Type B pancreatic cell (in vitro differentiated cells): ENCODE data around the gene RIN3. TPM values are rescaled to one million over a fixed set of nuclear protein-coding genes. Genes with fewer than 3 reads are reported as not detected.

Source experiments
- DNase-seq: peaks from one replicate; pipeline ENCODE4 v3.0.0; 2021; ENCODE audit warnings: mixed read lengths; ENCODE audit not compliant: unreplicated experiment; ENCODE audit errors: extremely low spot score
- H3K27ac Mint-ChIP-seq: 2 replicates; pipeline ENCODE4 v1.8.0; 2021; ENCODE audit warnings: mild to moderate bottlenecking, mixed read lengths
- H3K27me3 Mint-ChIP-seq: 2 replicates; pipeline ENCODE4 v1.8.0; 2021; ENCODE audit warnings: mixed read lengths
- H3K36me3 Mint-ChIP-seq: 2 replicates; pipeline ENCODE4 v1.8.0; 2021; ENCODE audit warnings: mixed read lengths
- H3K4me1 Mint-ChIP-seq: one replicate; pipeline ENCODE4 v1.8.0; 2021; ENCODE audit warnings: mixed read lengths; ENCODE audit not compliant: unreplicated experiment
- H3K4me3 Mint-ChIP-seq: 2 replicates; pipeline ENCODE4 v1.8.0; 2021; ENCODE audit warnings: mild to moderate bottlenecking, mixed read lengths
- H3K9me3 Mint-ChIP-seq: 2 replicates; pipeline ENCODE4 v1.8.0; 2021; ENCODE audit warnings: mixed read lengths
- total RNA-seq: library from RNA; stranded (reverse); gene quantifications from 2 replicates; pipeline ENCODE4 v1.2.1, GENCODE V29; 2021; ENCODE audit warnings: low replicate concordance
- TF ChIP-seq, protein P1 (sequence below): fragments of 200-600 bp; sonication (generic); conservative IDR thresholded peaks from 2 replicates; pipeline ENCODE4 v1.5.0; 2021; ENCODE audit warnings: antibody characterized with exemption, mild to moderate bottlenecking

The RIN3 gene
- total RNA-seq, 1 donor from 2014 or later, result 12.9 TPM

- no peak for DNase-seq
- Mint-ChIP-seq H3K4me1 (peaks cover 5% of the 10 kb centered on the region), H3K4me3 (no peak overlapping the region), H3K27me3 (peaks cover 3% of the 10 kb centered on the region), H3K27ac (peak overlapping the region; percentile 12), H3K36me3 (peaks cover 7% of the 10 kb centered on the region), H3K9me3 (no peaks in the 10 kb centered on the region)
- TF ChIP-seq, protein P1, sequence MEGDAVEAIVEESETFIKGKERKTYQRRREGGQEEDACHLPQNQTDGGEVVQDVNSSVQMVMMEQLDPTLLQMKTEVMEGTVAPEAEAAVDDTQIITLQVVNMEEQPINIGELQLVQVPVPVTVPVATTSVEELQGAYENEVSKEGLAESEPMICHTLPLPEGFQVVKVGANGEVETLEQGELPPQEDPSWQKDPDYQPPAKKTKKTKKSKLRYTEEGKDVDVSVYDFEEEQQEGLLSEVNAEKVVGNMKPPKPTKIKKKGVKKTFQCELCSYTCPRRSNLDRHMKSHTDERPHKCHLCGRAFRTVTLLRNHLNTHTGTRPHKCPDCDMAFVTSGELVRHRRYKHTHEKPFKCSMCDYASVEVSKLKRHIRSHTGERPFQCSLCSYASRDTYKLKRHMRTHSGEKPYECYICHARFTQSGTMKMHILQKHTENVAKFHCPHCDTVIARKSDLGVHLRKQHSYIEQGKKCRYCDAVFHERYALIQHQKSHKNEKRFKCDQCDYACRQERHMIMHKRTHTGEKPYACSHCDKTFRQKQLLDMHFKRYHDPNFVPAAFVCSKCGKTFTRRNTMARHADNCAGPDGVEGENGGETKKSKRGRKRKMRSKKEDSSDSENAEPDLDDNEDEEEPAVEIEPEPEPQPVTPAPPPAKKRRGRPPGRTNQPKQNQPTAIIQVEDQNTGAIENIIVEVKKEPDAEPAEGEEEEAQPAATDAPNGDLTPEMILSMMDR, result no peak
Observed at GRCh38 chr14:92585981-92586937, 72.7 kb downstream of the RIN3 start.

- TF ChIP-seq, protein P1, result no peak
- no peaks in the 10 kb centered on the region for H3K9me3 Mint-ChIP-seq
- peaks cover 7% of the 10 kb centered on the region for H3K36me3 Mint-ChIP-seq
- peak overlapping the region; percentile 12 for H3K27ac Mint-ChIP-seq
- no peaks in the 10 kb centered on the region for H3K4me1 Mint-ChIP-seq
- H3K4me3 Mint-ChIP-seq, result no peak overlapping the region
- DNase-seq, result no peak
- peaks cover 3% of the 10 kb centered on the region for H3K27me3 Mint-ChIP-seq
Observed at GRCh38 chr14:92586963-92587699, 73.5 kb downstream of the RIN3 start.

DNA sequence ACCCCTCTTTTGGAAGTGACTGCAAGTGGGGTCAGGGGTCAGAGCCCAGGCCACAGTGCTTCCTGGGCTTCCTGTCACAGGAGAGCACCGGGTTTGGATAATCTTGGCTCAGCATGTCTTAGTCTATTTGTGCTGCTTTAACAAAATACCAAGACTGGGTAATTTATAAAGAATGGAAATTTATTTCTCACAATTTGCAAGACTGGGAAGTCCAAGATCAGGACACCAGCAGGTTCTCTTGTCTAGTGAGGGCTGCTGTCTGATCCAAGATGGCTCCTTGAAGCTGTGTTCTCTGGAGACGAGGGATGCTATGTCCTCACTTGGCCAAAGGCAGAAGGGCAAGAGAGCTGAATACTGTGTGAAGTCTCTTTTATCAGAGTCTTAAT lies 74.1 kb downstream of the RIN3 start:
- Mint-ChIP-seq H3K9me3 (no peaks in the 10 kb centered on the region), H3K27me3 (peaks cover 3% of the 10 kb centered on the region)

DNA sequence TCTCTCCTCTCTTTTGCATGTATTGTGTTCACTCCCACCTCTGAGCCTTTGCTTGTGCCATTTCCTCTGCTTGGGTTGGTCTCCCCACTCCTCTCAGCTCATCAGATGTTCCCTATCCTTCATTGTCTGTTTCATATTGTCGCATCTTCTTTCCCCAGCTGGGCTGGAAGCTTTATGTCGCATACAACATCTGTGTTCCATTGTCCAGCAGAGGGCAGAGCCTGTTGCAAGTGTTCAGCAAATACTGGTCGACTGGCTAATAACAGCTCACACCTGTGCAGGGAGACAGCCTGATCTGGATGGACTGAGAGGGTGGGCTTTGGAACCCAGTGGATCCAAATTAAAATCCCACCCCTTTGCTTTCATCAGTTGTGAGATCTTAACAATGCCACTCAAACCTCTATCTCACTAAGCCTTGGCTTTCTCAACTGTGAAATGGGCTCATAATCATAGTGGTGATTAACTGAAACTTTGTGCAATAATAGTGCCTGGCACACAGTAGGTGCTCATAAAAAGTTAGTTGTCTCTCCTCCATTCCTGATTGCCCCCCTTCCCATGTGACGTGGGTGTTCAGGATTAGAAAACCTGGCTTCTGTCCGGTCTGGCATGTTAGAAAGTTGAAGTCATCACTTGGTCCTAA lies 75.8 kb downstream of the RIN3 start:
- no peak for DNase-seq
- TF ChIP-seq, protein P1, result peak; percentile 54
- Mint-ChIP-seq H3K36me3 (peaks cover 7% of the 10 kb centered on the region), H3K4me3 (no peak overlapping the region), H3K27ac (no peak overlapping the region), H3K9me3 (no peaks in the 10 kb centered on the region), H3K4me1 (no peaks in the 10 kb centered on the region), H3K27me3 (peaks cover 3% of the 10 kb centered on the region)

More for the DNA sequence above, 74.1 kb downstream of the RIN3 start:
- TF ChIP-seq, protein P1, result no peak
- H3K27ac Mint-ChIP-seq, result no peak overlapping the region
- H3K36me3 Mint-ChIP-seq, result peaks cover 7% of the 10 kb centered on the region
- no peaks in the 10 kb centered on the region for H3K4me1 Mint-ChIP-seq
- no peak for DNase-seq
- H3K4me3 Mint-ChIP-seq, result no peak overlapping the region

GRCh38 chr14:92590176-92590575 lies 76.6 kb downstream of the RIN3 start:
- Mint-ChIP-seq H3K27ac (no peak overlapping the region), H3K4me3 (no peak overlapping the region), H3K36me3 (peaks cover 7% of the 10 kb centered on the region), H3K27me3 (peaks cover 3% of the 10 kb centered on the region), H3K4me1 (no peaks in the 10 kb centered on the region), H3K9me3 (no peaks in the 10 kb centered on the region)
- TF ChIP-seq, protein P1, result no peak
- no peak for DNase-seq
